ENCODE data around the gene TNN. TPM values are rescaled to one million over a fixed set of nuclear protein-coding genes. Genes with fewer than 3 reads are reported as not detected.
"Not testable (repeated sequence)": the region's sequence is repeated elsewhere in the genome, so short reads cannot be mapped to it uniquely, and the experiment has no call there.

TNN gene
- polyA plus RNA-seq (2013, experiment 1 of 2; ENCODE audit: insufficient read length) = 0.17 TPM
- polyA plus RNA-seq (2013, experiment 2 of 2; ENCODE audit: insufficient read length) = 0.20 TPM

- no peak for DNase-seq
These were observed at the start of gene TNN for GRCh38 chr1:175067362-175068106. TSS of gene TNN (plus strand) at chr1:175067833. CDS start at chr1:175077419, 9,586 bp downstream.

GRCh38 chr1:175019524-175019923 is 48.1 kb upstream of the TNN start:
- DNase-seq = no peak

- peak; percentile 99 for DNase-seq
These were observed 44.4 kb upstream of the TNN start, which contains the start of gene MRPS14 for GRCh38 chr1:175023043-175023921. TSS of gene MRPS14 (minus strand) at chr1:175023425. CDS start at chr1:175023408, 17 bp downstream.

GRCh38 chr1:175023922-175024242 is 43.8 kb upstream of the TNN start:
- DNase-seq = not testable (repeated sequence)

- DNase-seq = no peak
These were observed 42.9 kb upstream of the TNN start for GRCh38 chr1:175024773-175025172.

GRCh38 chr1:175033953-175034352 is 33.7 kb upstream of the TNN start:
- DNase-seq = no peak

- DNase-seq = no peak
These were observed 32.9 kb upstream of the TNN start for GRCh38 chr1:175034775-175035174.

- no peak for DNase-seq
These were observed 31.8 kb upstream of the TNN start for GRCh38 chr1:175035865-175036264.

- no peak for DNase-seq
These were observed 31.2 kb upstream of the TNN start for GRCh38 chr1:175036476-175036875.

- DNase-seq = no peak
These were observed 30.2 kb upstream of the TNN start for GRCh38 chr1:175037416-175037815.

GRCh38 chr1:175040324-175040879 is 27.2 kb upstream of the TNN start:
- no peak for DNase-seq

GRCh38 chr1:175042650-175043049 is 25.0 kb upstream of the TNN start:
- DNase-seq = no peak

- peak; percentile 45 for DNase-seq
These were observed 23.8 kb upstream of the TNN start for GRCh38 chr1:175043824-175044223.

- not testable (repeated sequence) for DNase-seq
These were observed 23.0 kb upstream of the TNN start for GRCh38 chr1:175044591-175044990.

GRCh38 chr1:175045097-175045496 is 22.5 kb upstream of the TNN start:
- DNase-seq = no peak

- no peak for DNase-seq
These were observed 22.1 kb upstream of the TNN start for GRCh38 chr1:175045519-175045918.

GRCh38 chr1:175050992-175051391 is 16.6 kb upstream of the TNN start:
- no peak for DNase-seq

- DNase-seq = no peak
These were observed 12.9 kb upstream of the TNN start for GRCh38 chr1:175054736-175055135.

GRCh38 chr1:175062339-175062738 is 5.3 kb upstream of the TNN start:
- no peak for DNase-seq

GRCh38 chr1:175062858-175063257 is 4.8 kb upstream of the TNN start:
- DNase-seq = no peak

- DNase-seq = no peak
These were observed 3.2 kb downstream of the TNN start for GRCh38 chr1:175070818-175071217.

- no peak for DNase-seq
These were observed 3.8 kb downstream of the TNN start for GRCh38 chr1:175071276-175071943.
